ENCODE data around the gene BRIP1. TPM values are rescaled to one million over a fixed set of nuclear protein-coding genes. Genes with fewer than 3 reads are reported as not detected.

BRIP1 gene
- total and polyA plus RNA-seq, 9 of the 15 experiments (the other 6 are each of a cell fraction or from before 2014, with no cell fraction given) = 2.4 to 17.5 (median 11.2) TPM

GRCh38 chr17:61768405-61768804 lies 94.9 kb downstream of the BRIP1 start:
- H3K27me3 ChIP-seq (ENCODE audit: control insufficient read depth in 2 of 2, insufficient read depth in 2 of 2, low read length in 2 of 2) = no peaks in the 10 kb centered on the region
- ChIA-PET POLR2A (no interaction called here), CTCF (ENCODE audit: low intra/inter-chr PET ratio) (no interaction called here)
- 55% methylated on average over 3 of the region's 3 CpGs for WGBS (ENCODE audit: insufficient coverage, low coverage, missing lambda C conversion rate)
- no peak overlapping the region for H3K9ac ChIP-seq (ENCODE audit: insufficient read depth in 1 of 2, low read depth in 2 of 2, low read length in 2 of 2)
- in situ Hi-C loops (cut with MboI) = no loop called here
- ATAC-seq = no peak
- no peak for DNase-seq (ENCODE audit: extremely low read depth in 1 of 4, low spot score in 3 of 4)
- H4K20me1 ChIP-seq (replicated peaks; ENCODE audit: control insufficient read depth, insufficient read depth, low read length) = no peaks in the 10 kb centered on the region
- no peaks in the 10 kb centered on the region for H3K79me2 ChIP-seq (ENCODE audit: control insufficient read depth, insufficient read depth, low read length)
- no peaks in the 10 kb centered on the region for H3K4me1 ChIP-seq (replicated peaks in 1 of 2; ENCODE audit: control insufficient read depth in 2 of 2, insufficient read depth in 2 of 2, low read length in 2 of 2)
- H3K36me3 ChIP-seq (ENCODE audit: control insufficient read depth, insufficient read depth, low read length) = peaks cover 14% of the 10 kb centered on the region; the same call in 1 of the 3 replicates
- H3K27ac ChIP-seq (ENCODE audit: extremely low read depth, low read depth, low read length) = no peak overlapping the region
- no peak overlapping the region for H3K4me3 ChIP-seq
- H2AFZ ChIP-seq (ENCODE audit: low read depth, low read length) = no peak overlapping the region
- BruUV-seq (replicated peaks) = no TSS peak
- no peak overlapping the region for H3K4me2 ChIP-seq (ENCODE audit: insufficient read depth, low read length)
- intact Hi-C loops (cut with micrococcal nuclease) = no loop called here
- TF ChIP-seq POLR2H (tag; IDR thresholded peaks at IDR 0.05; ENCODE audit: low read depth) (no peak), ZNF140 (CRISPR knock-in tag; IDR thresholded peaks at IDR 0.05) (no peak), ZNF408 (CRISPR knock-in tag; IDR thresholded peaks at IDR 0.05; ENCODE audit: low read depth) (no peak), ZNF639 (CRISPR knock-in tag; conservative IDR thresholded peaks at IDR 0.05 in 1 of 2, IDR thresholded peaks at IDR 0.05 in 1 of 2) (no peak), IRF1 (CRISPR knock-in tag; IDR thresholded peaks at IDR 0.05; ENCODE audit: borderline replicate concordance) (no peak), MED1 (CRISPR knock-in tag; IDR thresholded peaks at IDR 0.05; ENCODE audit: borderline replicate concordance) (no peak), TCF7L2 (IDR thresholded peaks at IDR 0.05; ENCODE audit: low read depth, low read length) (no peak), PHF21A (IDR thresholded peaks at IDR 0.05; ENCODE audit: borderline replicate concordance, low read depth) (no peak), KDM1A (IDR thresholded peaks at IDR 0.05) (no peak), KAT8 (IDR thresholded peaks at IDR 0.05; ENCODE audit: low read depth) (no peak)
- H3K9me1 ChIP-seq (ENCODE audit: control insufficient read depth, insufficient read depth, low read length) = no peaks in the 10 kb centered on the region
- no peaks in the 10 kb centered on the region; the same call in 1 of the 2 replicates for H3K9me3 ChIP-seq (replicated peaks; ENCODE audit: control insufficient read depth, insufficient read depth, low read depth, low read length)
- FAIRE-seq = no peak
